ENCODE data around the gene SEC23B. TPM values are rescaled to one million over a fixed set of nuclear protein-coding genes. Genes with fewer than 3 reads are reported as not detected.

SEC23B gene
- total and polyA plus RNA-seq, 2 donors (not counting 3 experiments of a cell fraction or from before 2014, with no cell fraction given) = 38.0 to 44.0 TPM

- DNase-seq (ENCODE audit: low read depth, low spot score) (no peak), FAIRE-seq (no peak)
- H3K9me1 ChIP-seq (replicated peaks; ENCODE audit: control insufficient read depth, extremely low read depth, insufficient read depth, low read length) = no peaks in the 10 kb centered on the region
- H3K27ac ChIP-seq (ENCODE audit: insufficient read depth, low read depth, low read length) = peak overlapping the region; percentile 82
- peaks cover 0 to 5% of the 10 kb centered on the region in 2 experiments for H3K27me3 ChIP-seq (ENCODE audit: control insufficient read depth in 2 of 2, insufficient read depth in 2 of 2, low read length in 2 of 2)
- peak overlapping the region; percentile 94 for H3K4me2 ChIP-seq (ENCODE audit: insufficient read depth, low read length)
- H3K79me2 ChIP-seq (ENCODE audit: control insufficient read depth, insufficient read depth, low read length) = peaks cover 19% of the 10 kb centered on the region
- no peaks in the 10 kb centered on the region for H3K9me3 ChIP-seq (replicated peaks; ENCODE audit: control insufficient read depth, insufficient read depth, low read length)
- peak overlapping the region; percentile 14 to 94 (median 75) for H3K4me3 ChIP-seq (replicated peaks in 1 of 3; ENCODE audit: insufficient read depth in 1 of 3, low read depth in 1 of 3, low read length in 3 of 3)
- TSS peak; percentile 89 for BruUV-seq (replicated peaks)
- intact Hi-C loops (cut with micrococcal nuclease) = loop anchor here (1.0 to 2.0 kb wide), 7 partner anchors 9 to 218 kb away; partner anchors contain the start of genes DTD1, DZANK1, POLR3F and RBBP9
- H2AFZ ChIP-seq (ENCODE audit: low read depth, low read length) = peak overlapping the region; percentile 64
- ChIA-PET POLR2A (interaction anchor here (1.2 to 2.0 kb wide), 3 partner anchors 10 to 40 kb away, joined by 3 to 13 read pairs (median 8); partner anchors contain the start of genes DZANK1, POLR3F and RBBP9), CTCF (interaction anchor here (1.2 to 2.0 kb wide), 5 partner anchors 10 to 82 kb away, joined by 3 to 6 read pairs (median 3); partner anchors contain the start of genes DZANK1, POLR3F, RBBP9 and SMIM26)
- no peaks in the 10 kb centered on the region for H4K20me1 ChIP-seq (replicated peaks; ENCODE audit: control insufficient read depth, extremely low read depth, insufficient read depth, low read length)
- H3K4me1 ChIP-seq (ENCODE audit: control insufficient read depth, extremely low read depth, insufficient read depth, low read length) = peaks cover 9% of the 10 kb centered on the region
- peaks cover 2 to 9% of the 10 kb centered on the region in 2 experiments for H3K36me3 ChIP-seq (ENCODE audit: control insufficient read depth in 2 of 2, extremely low read depth in 1 of 2, insufficient read depth in 2 of 2, low read length in 2 of 2)
- peak overlapping the region; percentile 79 for H3K9ac ChIP-seq (replicated peaks; ENCODE audit: extremely low read depth, insufficient read depth, low read length)
- dilution Hi-C loops (cut with MboI; ENCODE audit: extremely low pct_ligation_motif_present, low sequenced_read_pairs) = no loop called here
- TF ChIP-seq GATA2 (IDR thresholded peaks at IDR 0.05; ENCODE audit: insufficient read depth, insufficient read length, low read depth, low read length) = no peak
- TF ChIP-seq JUN (IDR thresholded peaks at IDR 0.05; ENCODE audit: borderline replicate concordance, insufficient read depth, insufficient read length, low read depth) = no peak
- TF ChIP-seq POLR2AphosphoS5 (IDR thresholded peaks at IDR 0.05; ENCODE audit: insufficient read depth, low read depth, low read length) = no peak
- no peak for TF ChIP-seq MYC (IDR thresholded peaks at IDR 0.05; ENCODE audit: low read depth, low read length)
- TF ChIP-seq MAX (IDR thresholded peaks at IDR 0.05; ENCODE audit: insufficient read depth, insufficient read length) = no peak
- TF ChIP-seq FOS (IDR thresholded peaks at IDR 0.05; ENCODE audit: borderline replicate concordance, insufficient read depth, low read length) = no peak
- TF ChIP-seq CTCF (IDR thresholded peaks at IDR 0.05; ENCODE audit: extremely low read depth in 1 of 2, insufficient read depth in 1 of 2, low read depth in 1 of 2, low read length in 2 of 2) = no peak
- no peak for TF ChIP-seq EZH2 (IDR thresholded peaks at IDR 0.05; ENCODE audit: borderline replicate concordance, low read depth, low read length, severe bottlenecking)
- no peak for TF ChIP-seq POLR2A (IDR thresholded peaks at IDR 0.05; ENCODE audit: low read depth, low read length)
These were observed 996 bp upstream of the SEC23B start for GRCh38 chr20:18506744-18507143.

Data from endothelial cell of umbilical vein (primary cell).